ENCODE data around the gene AMN1. TPM values are rescaled to one million over a fixed set of nuclear protein-coding genes. Genes with fewer than 3 reads are reported as not detected.

The AMN1 gene
- total and polyA plus RNA-seq, 2 of the 4 experiments (the other 2 are of a cell fraction) = 3.4 to 5.2 TPM

DNA sequence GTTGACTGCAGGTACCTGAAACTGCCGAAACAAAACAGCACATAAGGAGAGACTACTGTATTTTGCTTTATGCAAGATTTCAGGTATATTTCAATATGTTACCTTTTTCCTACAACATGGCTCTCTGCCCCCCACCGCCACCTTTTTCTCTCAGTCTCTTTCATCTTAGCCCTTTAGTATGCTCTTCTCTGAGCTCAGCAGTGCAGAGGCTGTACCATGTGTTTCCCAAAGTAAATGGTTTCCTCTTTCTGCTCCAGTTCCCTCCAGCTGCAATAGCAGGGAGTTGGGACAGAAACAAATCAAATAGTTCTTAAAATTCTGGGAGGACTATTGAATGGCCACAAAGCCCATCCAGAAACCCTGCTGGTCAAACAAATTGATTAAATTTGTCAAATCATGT lies 4.3 kb downstream of the AMN1 start:
- no peak for DNase-seq
- Histone ChIP-seq H3K56ac (ENCODE audit: extremely low read depth, insufficient read depth, low read length) (no peak overlapping the region), H2BK20ac (ENCODE audit: low read depth, low read length) (no peak overlapping the region), H3K9me1 (ENCODE audit: insufficient read depth, low read length) (no peaks in the 10 kb centered on the region), H3K4ac (ENCODE audit: low read depth, low read length) (no peak overlapping the region), H4K91ac (ENCODE audit: insufficient read depth, low read depth, low read length) (no peak overlapping the region), H4K20me1 (ENCODE audit: insufficient read depth, low read length) (no peaks in the 10 kb centered on the region), H2AFZ (replicated peaks; ENCODE audit: low read length, poor library complexity) (no peak overlapping the region), H3K79me1 (ENCODE audit: low read depth in 1 of 2, low read length in 2 of 2) (peaks cover 1 to 3% of the 10 kb centered on the region in 2 experiments; a peak in 2 of 4 replicates), H3K4me1 (ENCODE audit: control insufficient read depth, insufficient read depth, low read length) (no peaks in the 10 kb centered on the region), H3K36me3 (ENCODE audit: control insufficient read depth, insufficient read depth, low read length) (no peaks in the 10 kb centered on the region), H3K4me2 (ENCODE audit: low read depth, low read length) (no peak overlapping the region), H3K14ac (replicated peaks; ENCODE audit: low read depth, low read length) (no peak overlapping the region), H3K27ac (ENCODE audit: insufficient read depth, low read length) (no peak overlapping the region), H3K18ac (ENCODE audit: low read depth, low read length) (no peak overlapping the region), H4K8ac (ENCODE audit: low read depth in 2 of 2, low read length in 2 of 2) (no peak overlapping the region), H2AK5ac (ENCODE audit: low read depth, low read length) (no peak overlapping the region), H3K27me3 (ENCODE audit: control insufficient read depth, insufficient read depth, low read length) (no peaks in the 10 kb centered on the region), H3K9me3 (ENCODE audit: control insufficient read depth, insufficient read depth, low read length) (no peaks in the 10 kb centered on the region), H4K5ac (ENCODE audit: low read depth, low read length) (no peak overlapping the region), H3K9ac (ENCODE audit: low read depth, low read length) (no peak overlapping the region), H2BK120ac (ENCODE audit: low read depth, low read length) (no peak overlapping the region), H2BK5ac (ENCODE audit: low read depth, low read length, poor library complexity, severe bottlenecking) (no peak overlapping the region), H3K4me3 (ENCODE audit: insufficient read depth, low read depth, low read length) (no peak overlapping the region), H2AK9ac (replicated peaks; ENCODE audit: low read depth, low read length, poor library complexity) (no peak overlapping the region), H3K23ac (ENCODE audit: low read depth, low read length) (no peak overlapping the region), H2BK15ac (ENCODE audit: low read depth, low read length) (no peak overlapping the region)
- CTCF ChIA-PET = interaction anchor here (0.6 to 1.6 kb wide), 2 partner anchors 9 to 25 kb away, joined by 3 read pairs; no protein-coding TSS in a partner anchor
- BruUV-seq (replicated peaks) = no TSS peak
- no CpG with 5 or more reads among the region's 2 CpGs for WGBS, 2 experiments (ENCODE audit: extremely low coverage in 2 of 2, insufficient read length in 1 of 2)
- POLR2A ChIA-PET (ENCODE audit: unreplicated experiment) = no interaction called here
- in situ Hi-C loops (cut with MboI; ENCODE audit: low sequenced_read_pairs) (no loop called here), dilution Hi-C loops (cut with HindIII; ENCODE audit: low sequenced_read_pairs, unreplicated experiment) (no loop called here), intact Hi-C loops (cut with micrococcal nuclease) (no loop called here)
- no peak for TF ChIP-seq MAFK (IDR thresholded peaks at IDR 0.05; ENCODE audit: low read depth, low read length)
- no peak for TF ChIP-seq RAD21 (IDR thresholded peaks at IDR 0.05; ENCODE audit: low read length)
- TF ChIP-seq MXI1 (IDR thresholded peaks at IDR 0.05; ENCODE audit: borderline replicate concordance, low read depth, low read length) = no peak
- TF ChIP-seq NFE2L2 (IDR thresholded peaks at IDR 0.05; ENCODE audit: low read depth, low read length) = no peak
- no peak for TF ChIP-seq CHD1 (IDR thresholded peaks at IDR 0.05; ENCODE audit: low read depth, low read length)
- TF ChIP-seq CEBPB (IDR thresholded peaks at IDR 0.05; ENCODE audit: low read depth, low read length) = no peak
- TF ChIP-seq, protein P1, sequence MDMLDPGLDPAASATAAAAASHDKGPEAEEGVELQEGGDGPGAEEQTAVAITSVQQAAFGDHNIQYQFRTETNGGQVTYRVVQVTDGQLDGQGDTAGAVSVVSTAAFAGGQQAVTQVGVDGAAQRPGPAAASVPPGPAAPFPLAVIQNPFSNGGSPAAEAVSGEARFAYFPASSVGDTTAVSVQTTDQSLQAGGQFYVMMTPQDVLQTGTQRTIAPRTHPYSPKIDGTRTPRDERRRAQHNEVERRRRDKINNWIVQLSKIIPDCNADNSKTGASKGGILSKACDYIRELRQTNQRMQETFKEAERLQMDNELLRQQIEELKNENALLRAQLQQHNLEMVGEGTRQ (IDR thresholded peaks at IDR 0.05; ENCODE audit: low read depth, low read length) = no peak
- no peak for TF ChIP-seq SMC3 (IDR thresholded peaks at IDR 0.05; ENCODE audit: low read depth, low read length)
- no peak for TF ChIP-seq FOS (IDR thresholded peaks at IDR 0.05; ENCODE audit: low read depth, low read length)
- TF ChIP-seq MAZ (IDR thresholded peaks at IDR 0.05; ENCODE audit: borderline replicate concordance, low read depth, low read length) = no peak
- TF ChIP-seq, protein P2, sequence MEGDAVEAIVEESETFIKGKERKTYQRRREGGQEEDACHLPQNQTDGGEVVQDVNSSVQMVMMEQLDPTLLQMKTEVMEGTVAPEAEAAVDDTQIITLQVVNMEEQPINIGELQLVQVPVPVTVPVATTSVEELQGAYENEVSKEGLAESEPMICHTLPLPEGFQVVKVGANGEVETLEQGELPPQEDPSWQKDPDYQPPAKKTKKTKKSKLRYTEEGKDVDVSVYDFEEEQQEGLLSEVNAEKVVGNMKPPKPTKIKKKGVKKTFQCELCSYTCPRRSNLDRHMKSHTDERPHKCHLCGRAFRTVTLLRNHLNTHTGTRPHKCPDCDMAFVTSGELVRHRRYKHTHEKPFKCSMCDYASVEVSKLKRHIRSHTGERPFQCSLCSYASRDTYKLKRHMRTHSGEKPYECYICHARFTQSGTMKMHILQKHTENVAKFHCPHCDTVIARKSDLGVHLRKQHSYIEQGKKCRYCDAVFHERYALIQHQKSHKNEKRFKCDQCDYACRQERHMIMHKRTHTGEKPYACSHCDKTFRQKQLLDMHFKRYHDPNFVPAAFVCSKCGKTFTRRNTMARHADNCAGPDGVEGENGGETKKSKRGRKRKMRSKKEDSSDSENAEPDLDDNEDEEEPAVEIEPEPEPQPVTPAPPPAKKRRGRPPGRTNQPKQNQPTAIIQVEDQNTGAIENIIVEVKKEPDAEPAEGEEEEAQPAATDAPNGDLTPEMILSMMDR (conservative IDR thresholded peaks at IDR 0.05; ENCODE audit: low read depth, low read length) = no peak
- TF ChIP-seq, protein P3, sequence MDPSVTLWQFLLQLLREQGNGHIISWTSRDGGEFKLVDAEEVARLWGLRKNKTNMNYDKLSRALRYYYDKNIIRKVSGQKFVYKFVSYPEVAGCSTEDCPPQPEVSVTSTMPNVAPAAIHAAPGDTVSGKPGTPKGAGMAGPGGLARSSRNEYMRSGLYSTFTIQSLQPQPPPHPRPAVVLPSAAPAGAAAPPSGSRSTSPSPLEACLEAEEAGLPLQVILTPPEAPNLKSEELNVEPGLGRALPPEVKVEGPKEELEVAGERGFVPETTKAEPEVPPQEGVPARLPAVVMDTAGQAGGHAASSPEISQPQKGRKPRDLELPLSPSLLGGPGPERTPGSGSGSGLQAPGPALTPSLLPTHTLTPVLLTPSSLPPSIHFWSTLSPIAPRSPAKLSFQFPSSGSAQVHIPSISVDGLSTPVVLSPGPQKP (IDR thresholded peaks at IDR 0.05; ENCODE audit: borderline replicate concordance, low read depth, low read length) = no peak
- no peak for TF ChIP-seq RCOR1 (IDR thresholded peaks at IDR 0.05; ENCODE audit: insufficient replicate concordance, low read length)
- no peak for TF ChIP-seq RFX5 (IDR thresholded peaks at IDR 0.05; ENCODE audit: low read depth, low read length)
- TF ChIP-seq BHLHE40 (IDR thresholded peaks at IDR 0.05; ENCODE audit: low read depth, low read length) = no peak
- TF ChIP-seq POLR2A (IDR thresholded peaks at IDR 0.05; ENCODE audit: low read depth, low read length) = no peak
- ATAC-seq (ENCODE audit: low read depth) = no peak
